H1 (cell line): ENCODE data around the gene KIAA0319L. TPM values are rescaled to one million over a fixed set of nuclear protein-coding genes. Genes with fewer than 3 reads are reported as not detected.

Source experiments
- CTCF ChIA-PET: fragments of 300-600 bp; sonication (Branson Sonifier 250); formaldehyde crosslinking; loops from one replicate; lab custom pipeline; 2021; ENCODE audit not compliant: partially characterized antibody; lab: Charles Lee
- POLR2A ChIA-PET: fragments of 300-600 bp; sonication (Branson Sonifier 250); formaldehyde crosslinking; loops from one replicate; lab custom pipeline; 2021; ENCODE audit warnings: inconsistent platforms; ENCODE audit not compliant: partially characterized antibody; lab: Charles Lee
- DNase-seq, 2 experiments: peaks; one replicate each; pipeline versions ENCODE4 v3.0.0 to v3.0.0-alpha.2; 2010 to 2022; ENCODE audit warnings: low spot score in 2 of 2, low read depth in 1 of 2, mixed read lengths in 1 of 2
- FAIRE-seq: peaks from 2 replicates; lab custom pipeline; 2011; peaks lifted over from hg19 to GRCh38; lab: Jason Lieb, UNC
- H2AFZ ChIP-seq: 2 replicates; pipeline ENCODE4 v1.8.1; 2012; ENCODE audit warnings: low read length, inconsistent platforms
- H2AK5ac ChIP-seq: 2 replicates; pipeline ENCODE4 v1.6.1; 2013; ENCODE audit warnings: low read depth, low read length
- H2BK120ac ChIP-seq: replicated peaks from 2 replicates; pipeline ENCODE3; 2013; ENCODE audit warnings: low read depth, low read length, inconsistent platforms
- H2BK12ac ChIP-seq: 2 replicates; pipeline ENCODE4 v1.6.1; 2013; ENCODE audit warnings: low read depth, low read length
- H2BK15ac ChIP-seq: 2 replicates; pipeline ENCODE4 v1.6.1; 2013; ENCODE audit warnings: low read length
- H2BK20ac ChIP-seq: 2 replicates; pipeline ENCODE4 v1.6.1; 2013; ENCODE audit warnings: low read length
- H2BK5ac ChIP-seq: 2 replicates; pipeline ENCODE4 v1.6.1; 2013; ENCODE audit warnings: low read depth, low read length
- H3K14ac ChIP-seq: 2 replicates; pipeline ENCODE4 v1.6.1; 2013; ENCODE audit warnings: inconsistent platforms; ENCODE audit not compliant: insufficient read length
- H3K18ac ChIP-seq: 2 replicates; pipeline ENCODE4 v1.6.1; 2013; ENCODE audit warnings: low read length; ENCODE audit errors: extremely low read depth
- H3K23ac ChIP-seq: 2 replicates; pipeline ENCODE4 v1.6.1; 2013; ENCODE audit warnings: inconsistent platforms; ENCODE audit not compliant: insufficient read length
- H3K23me2 ChIP-seq: 2 replicates; pipeline ENCODE4 v1.6.1; 2013; ENCODE audit warnings: low read depth, low read length
- H3K27ac ChIP-seq: 2 replicates; pipeline ENCODE4 v1.6.1; 2011; ENCODE audit warnings: low read depth, low read length, inconsistent platforms
- H3K27me3 ChIP-seq, 4 experiments: replicated peaks in 1 of 4; 1 replicate in 1 of 4; 2 replicates in 3 of 4; pipeline versions ENCODE4 v1.6.1 to v1.8.1; 2011 to 2013; ENCODE audit warnings: low read length in 3 of 4, mild to moderate bottlenecking in 3 of 4, inconsistent platforms in 2 of 4, mixed read lengths in 2 of 4, moderate library complexity in 1 of 4; ENCODE audit not compliant: control insufficient read depth in 3 of 4, insufficient read depth in 3 of 4; ENCODE audit errors: extremely low read depth in 1 of 4
- H3K36me3 ChIP-seq, 4 experiments: 2 replicates each; pipeline versions ENCODE4 v1.6.1 to v1.8.1; 2011 to 2013; ENCODE audit warnings: mild to moderate bottlenecking in 4 of 4, low read length in 3 of 4, moderate library complexity in 2 of 4, control low read depth in 1 of 4, inconsistent platforms in 1 of 4; ENCODE audit not compliant: insufficient read depth in 4 of 4, control insufficient read depth in 2 of 4
- H3K4ac ChIP-seq: replicated peaks from 2 replicates; pipeline ENCODE3; 2013; ENCODE audit warnings: low read length, low read depth, mixed read lengths, inconsistent platforms; ENCODE audit not compliant: insufficient read length
- H3K4me1 ChIP-seq, 4 experiments: replicated peaks in 1 of 4; 1 replicate in 1 of 4; 2 replicates in 3 of 4; pipeline versions ENCODE4 v1.6.1 to v1.8.1; 2011 to 2013; ENCODE audit warnings: low read length in 3 of 4, inconsistent platforms in 2 of 4, mixed read lengths in 1 of 4; ENCODE audit not compliant: insufficient read depth in 4 of 4, control insufficient read depth in 3 of 4
- H3K4me2 ChIP-seq, 2 experiments: 2 replicates each; pipeline versions ENCODE4 v1.6.1 to v1.8.1; 2011 to 2013; ENCODE audit warnings: low read depth in 2 of 2, low read length in 2 of 2, control low read depth in 1 of 2, inconsistent platforms in 1 of 2, mild to moderate bottlenecking in 1 of 2; ENCODE audit not compliant: insufficient read depth in 1 of 2
- H3K4me3 ChIP-seq, 4 experiments: fragments of 200-600, 300-600 bp in 1 of 4; sonication (generic), shearing (Covaris generic), sonication (Bioruptor Twin) in 1 of 4; 2 replicates each; pipeline versions ENCODE4 v1.5.1 to v1.8.1; 2011 to 2016; ENCODE audit warnings: low read length in 4 of 4, low read depth in 3 of 4, control low read depth in 2 of 4, inconsistent platforms in 2 of 4, mild to moderate bottlenecking in 2 of 4, mixed read lengths in 1 of 4, moderate library complexity in 1 of 4; ENCODE audit not compliant: insufficient read depth in 2 of 4; ENCODE audit errors: extremely low read depth in 1 of 4
- H3K56ac ChIP-seq: replicated peaks from 2 replicates; pipeline ENCODE3; 2013; ENCODE audit warnings: low read depth, mild to moderate bottlenecking, mixed read lengths, low read length, inconsistent platforms; ENCODE audit not compliant: insufficient read length
- H3K79me1 ChIP-seq: 2 replicates; pipeline ENCODE4 v1.6.1; 2013; ENCODE audit warnings: low read depth, low read length, control low read depth
- H3K79me2 ChIP-seq, 2 experiments: 2 replicates each; pipeline versions ENCODE4 v1.6.1 to v1.8.1; 2012 to 2013; ENCODE audit warnings: low read length in 2 of 2, mild to moderate bottlenecking in 2 of 2, inconsistent platforms in 1 of 2; ENCODE audit not compliant: insufficient read depth in 2 of 2, control insufficient read depth in 1 of 2
- H3K9ac ChIP-seq, 4 experiments: replicated peaks in 1 of 4; 1 replicate in 1 of 4; 2 replicates in 3 of 4; pipeline versions ENCODE4 v1.6.1 to v1.8.1; 2011 to 2013; ENCODE audit warnings: low read depth in 3 of 4, low read length in 3 of 4, control low read depth in 2 of 4, mild to moderate bottlenecking in 2 of 4, moderate library complexity in 2 of 4, inconsistent platforms in 1 of 4; ENCODE audit errors: extremely low read depth in 1 of 4
- H3K9me3 ChIP-seq, 2 experiments: 2 replicates each; pipeline versions ENCODE4 v1.6.1 to v1.8.1; 2012 to 2013; ENCODE audit warnings: mild to moderate bottlenecking in 2 of 2, moderate library complexity in 2 of 2, control low read depth in 1 of 2, inconsistent platforms in 1 of 2, low read depth in 1 of 2, low read length in 1 of 2, mixed read lengths in 1 of 2; ENCODE audit not compliant: insufficient read depth in 2 of 2
- H4K20me1 ChIP-seq, 2 experiments: replicated peaks in 1 of 2; 2 replicates each; pipeline versions ENCODE3 to v1.8.1; 2011 to 2013; ENCODE audit warnings: inconsistent platforms in 2 of 2, low read length in 2 of 2, mild to moderate bottlenecking in 1 of 2; ENCODE audit not compliant: insufficient read depth in 2 of 2, control insufficient read depth in 1 of 2
- H4K5ac ChIP-seq: 2 replicates; pipeline ENCODE4 v1.6.1; 2013; ENCODE audit warnings: low read length, low read depth, mixed read lengths, inconsistent platforms; ENCODE audit not compliant: insufficient read length
- H4K8ac ChIP-seq: 2 replicates; pipeline ENCODE4 v1.8.0; 2013; ENCODE audit warnings: mild to moderate bottlenecking, moderate library complexity, low read length, inconsistent platforms; ENCODE audit not compliant: insufficient read depth; ENCODE audit errors: extremely low read depth
- H4K91ac ChIP-seq: replicated peaks from 2 replicates; pipeline ENCODE3; 2013; ENCODE audit warnings: low read length, mixed read lengths, inconsistent platforms; ENCODE audit not compliant: insufficient read length
- CBX5 ChIP-seq: fragments of 300-800, 300-1000 bp; sonication (generic); IDR thresholded peaks from 2 replicates; pipeline ENCODE4 v1.7.1; 2016; ENCODE audit warnings: antibody characterized with exemption, low read length, low read depth
- EGR1 ChIP-seq: IDR thresholded peaks from 2 replicates; pipeline ENCODE4 v1.6.1; 2011; ENCODE audit warnings: low read depth, low read length, borderline replicate concordance
- EZH2 ChIP-seq: fragments of 200-600 bp; sonication (generic); IDR thresholded peaks from 2 replicates; pipeline ENCODE4 v1.7.1; 2012; ENCODE audit warnings: low read depth, mild to moderate bottlenecking, moderate library complexity, low read length, inconsistent platforms; ENCODE audit not compliant: severe bottlenecking
- HDAC6 ChIP-seq: IDR thresholded peaks from one replicate; pipeline ENCODE4 v1.7.1; 2012; ENCODE audit warnings: low read depth, mild to moderate bottlenecking, inconsistent platforms, low read length, moderate library complexity
- JUND ChIP-seq: IDR thresholded peaks from 2 replicates; pipeline ENCODE4 v1.6.1; 2011; ENCODE audit warnings: mild to moderate bottlenecking, improper control_type of control experiment, low read length
- KDM5A ChIP-seq: fragments of 200-600 bp; IDR thresholded peaks from 2 replicates; pipeline ENCODE4 v1.7.1; 2012; ENCODE audit warnings: mild to moderate bottlenecking, low read length, inconsistent platforms, mixed read lengths
- MAFK ChIP-seq: IDR thresholded peaks from 2 replicates; pipeline ENCODE4 v1.6.1; 2012; ENCODE audit warnings: low read depth, mild to moderate bottlenecking, improper control_type of control experiment, low read length
- MAX ChIP-seq: IDR thresholded peaks from 2 replicates; pipeline ENCODE4 v1.6.1; 2012; ENCODE audit warnings: inconsistent platforms
- SIN3A ChIP-seq, 2 experiments: IDR thresholded peaks in 1 of 2; conservative IDR thresholded peaks in 1 of 2; 2 replicates each; pipeline ENCODE4 v1.6.1; 2011 to 2012; ENCODE audit warnings: low read length in 2 of 2, improper control_type of control experiment in 1 of 2, low read depth in 1 of 2, mild to moderate bottlenecking in 1 of 2
- SUZ12 ChIP-seq: fragments of 200-600 bp; sonication (generic); IDR thresholded peaks from 2 replicates; pipeline ENCODE4 v1.6.1; 2012; ENCODE audit warnings: mild to moderate bottlenecking, inconsistent platforms, low read length, moderate library complexity, mixed read lengths
- TAF1 ChIP-seq: IDR thresholded peaks from 2 replicates; pipeline ENCODE4 v1.6.1; 2011; ENCODE audit warnings: mild to moderate bottlenecking, low read depth, low read length
- WGBS, 2 experiments: shearing (Covaris generic) in 1 of 2; methylation state at CpG; one replicate each; pipeline versions ENCODE4 v1.1.6 to v1.1.7; 2013 to 2015; ENCODE audit warnings: low lambda C conversion rate in 2 of 2, mixed read lengths in 2 of 2, inconsistent platforms in 1 of 2, low coverage in 1 of 2, missing lambda C conversion rate in 1 of 2; ENCODE audit not compliant: insufficient replicate concordance in 2 of 2, insufficient coverage in 1 of 2, insufficient read length in 1 of 2; ENCODE audit errors: extremely low coverage in 1 of 2, missing lambda C conversion rate in 1 of 2; 5-methylcytosine and 5-hydroxymethylcytosine counted together
- polyA plus RNA-seq, 7 experiments: library from polyadenylated mRNA; depleted of rRNA in 3 of 7; stranded (reverse) in 5 of 7; unstranded in 2 of 7; fragments of >200 nt in 5 of 7; fragments of 200-250 nt in 2 of 7; gene quantifications; 1 replicate in 5 of 7; 2 replicates in 1 of 7; 4 replicates in 1 of 7; pipeline versions ENCODE4 v1.2.1 to v1.2.3, GENCODE V29; 2011 to 2013; ENCODE audit warnings: missing spikeins in 2 of 7, mixed read lengths in 2 of 7
- total RNA-seq: library from RNA; stranded (reverse); fragmentation: NEBNext Ultra II Directional; extraction: Animal tissue kit (Norgen Biotek cat#: 25700); gene quantifications from 2 replicates; pipeline ENCODE4 v1.2.1, GENCODE V29; 2021

KIAA0319L gene
- total and polyA plus RNA-seq, 2 of the 8 experiments (the other 6 are each of a cell fraction or from before 2014, with no cell fraction given), result 40.1 to 55.7 TPM

- peak overlapping the region; percentile 84 to 88; a peak in 3 of 4 replicates for H3K4me2 ChIP-seq
- no peak overlapping the region for H2BK5ac ChIP-seq
- H2BK120ac ChIP-seq, result no peak overlapping the region
- H2BK12ac ChIP-seq, result peak overlapping the region; percentile 11; the same call in 1 of the 2 replicates
- no peaks in the 10 kb centered on the region for H3K79me2 ChIP-seq
- H3K9ac ChIP-seq, result no peak overlapping the region
- TF ChIP-seq TAF1 (0 out of 2 replicates have a peak, but pooled peaks have one; percentile 3), EZH2 (peak; percentile 90), JUND (no peak), CBX5 (no peak), MAX (0 out of 2 replicates have a peak, but pooled peaks have one; percentile 0), HDAC6 (no peak), MAFK (no peak), SIN3A (conservative IDR thresholded peaks at IDR 0.05 in 1 of 2, IDR thresholded peaks at IDR 0.05 in 1 of 2; ENCODE audit: low read depth in 1 of 2, low read length in 2 of 2) (no peak), KDM5A (no peak), SUZ12 (peak; percentile 51; the same call in 1 of the 2 replicates), EGR1 (peak; percentile 5; the same call in 1 of the 2 replicates)
- no peak overlapping the region for H4K91ac ChIP-seq
- H3K18ac ChIP-seq, result no peak overlapping the region
- H3K23me2 ChIP-seq, result peaks cover 25% of the 10 kb centered on the region
- H2BK15ac ChIP-seq, result no peak overlapping the region
- peaks cover 7 to 20% (median 15%) of the 10 kb centered on the region in 4 experiments for H3K4me1 ChIP-seq
- H3K4me3 ChIP-seq, result peak overlapping the region in 2 of 4 experiments; percentile 40 to 67; a peak in 5 of 8 replicates
- H3K23ac ChIP-seq, result no peak overlapping the region
- DNase-seq, result peak in 1 of 2 experiments; percentile 73
- no peak overlapping the region for H3K27ac ChIP-seq
- H3K14ac ChIP-seq, result no peak overlapping the region
- no peaks in the 10 kb centered on the region for H3K79me1 ChIP-seq
- 15% methylated on average over 46 of the region's 48 CpGs; no CpG with 5 or more reads in 1 of the 2 experiments for WGBS, 2 experiments
- H4K8ac ChIP-seq, result peak overlapping the region; percentile 7
- H4K5ac ChIP-seq, result no peak overlapping the region
- no peaks in the 10 kb centered on the region for H3K9me3 ChIP-seq
- POLR2A ChIA-PET, result interaction anchor here (0.7 to 2.2 kb wide), 5 partner anchors 9 to 195 kb away, joined by 3 to 10 read pairs (median 4); partner anchors contain the start of gene CLSPN
- H4K20me1 ChIP-seq, result peaks cover 0 to 20% of the 10 kb centered on the region in 2 experiments
- no peak overlapping the region for H3K56ac ChIP-seq
- CTCF ChIA-PET, result interaction anchor here (0.6 to 8.5 kb wide), 5 partner anchors 7 to 201 kb away, joined by 3 to 81 read pairs (median 4); partner anchors contain the start of gene C1orf216
- H2AFZ ChIP-seq, result no peak overlapping the region
- no peak overlapping the region for H2BK20ac ChIP-seq
- H3K27me3 ChIP-seq, result peaks cover 69 to 95% (median 86%) of the 10 kb centered on the region in 4 experiments
- no peak overlapping the region for H2AK5ac ChIP-seq
- H3K4ac ChIP-seq, result no peak overlapping the region
- no peak for FAIRE-seq
- H3K36me3 ChIP-seq, result peaks cover 0 to 11% (median 0%) of the 10 kb centered on the region in 4 experiments; a peak in 1 of 8 replicates
These were observed 17.0 kb upstream of the KIAA0319L start for GRCh38 chr1:35574125-35574654.
